Measurements from ENCODE around the gene ZNF672.

GRCh38 chr1:248810727-248811513, 27.1 kb upstream of the ZNF672 start:
- no peak for TF ChIP-seq POLR2A (IDR thresholded peaks at IDR 0.05; ENCODE audit: low read depth, low read length)
- TF ChIP-seq TAF1 (IDR thresholded peaks at IDR 0.05; ENCODE audit: borderline replicate concordance, low read depth, low read length), result no peak

All from GM12892 (cell line).